ENCODE results near the gene SWAP70. TPM values are rescaled to one million over a fixed set of nuclear protein-coding genes. Genes with fewer than 3 reads are reported as not detected.

The SWAP70 gene
- total and polyA plus RNA-seq, 2 of the 13 experiments (the other 11 are each of a cell fraction or from before 2014, with no cell fraction given): 4.6 to 8.7 TPM

- Histone ChIP-seq H2AFZ (ENCODE audit: low read length) (no peak overlapping the region), H4K20me1 (ENCODE audit: insufficient read depth, low read length) (no peaks in the 10 kb centered on the region), H3K4me3 (replicated peaks in 1 of 3; ENCODE audit: insufficient read depth in 1 of 3, low read depth in 2 of 3, low read length in 3 of 3) (no peak overlapping the region), H3K27me3 (ENCODE audit: control insufficient read depth in 1 of 2, insufficient read depth in 2 of 2, low read length in 2 of 2) (no peaks in the 10 kb centered on the region; a peak in 1 of 5 replicates), H3K27ac (ENCODE audit: extremely low read length, insufficient read depth, low read length) (no peak overlapping the region), H3K4me2 (ENCODE audit: low read depth, low read length) (no peak overlapping the region), H3K9ac (ENCODE audit: insufficient read depth, low read depth, low read length) (no peak overlapping the region), H3K79me2 (ENCODE audit: insufficient read depth, low read length) (no peaks in the 10 kb centered on the region), H3K9me3 (ENCODE audit: low read length) (no peaks in the 10 kb centered on the region), H3K4me1 (ENCODE audit: insufficient read depth, low read length) (no peaks in the 10 kb centered on the region), H3K36me3 (replicated peaks in 1 of 2; ENCODE audit: control insufficient read depth in 1 of 2, insufficient read depth in 2 of 2, low read length in 2 of 2) (peaks cover 18 to 60% of the 10 kb centered on the region in 2 experiments; a peak in 4 of 5 replicates)
- POLR2A ChIA-PET: interaction anchor here (1.2 kb wide), 1 partner anchor 19 kb away, joined by 3 read pairs; no protein-coding TSS in a partner anchor
- in situ Hi-C loops (cut with HindIII; ENCODE audit: extremely low pct_ligation_motif_present, low pct_unique_long_range_greater_than_20kb): no loop called here
- intact Hi-C loops (cut with micrococcal nuclease; ENCODE audit: unreplicated experiment): no loop called here
- TF ChIP-seq POLR2AphosphoS5 (IDR thresholded peaks at IDR 0.05; ENCODE audit: low read depth, low read length) (no peak), KDM5B (CRISPR knock-in tag; IDR thresholded peaks at IDR 0.05; ENCODE audit: borderline replicate concordance) (no peak), ZNF510 (CRISPR knock-in tag; IDR thresholded peaks at IDR 0.05; ENCODE audit: low read depth) (no peak), SNAPC2 (CRISPR knock-in tag; IDR thresholded peaks at IDR 0.05) (no peak), ZBTB21 (CRISPR knock-in tag; IDR thresholded peaks at IDR 0.05) (no peak), ZBTB44 (CRISPR knock-in tag; IDR thresholded peaks at IDR 0.05) (no peak)
- 76% methylated on average over 2 of the region's 2 CpGs for WGBS (ENCODE audit: low lambda C conversion rate)
- DNase-seq (ENCODE audit: low spot score): no peak
- no peak for FAIRE-seq
- BruUV-seq (replicated peaks): no TSS peak
- no peak for ATAC-seq
- CTCF ChIA-PET (ENCODE audit: low intra/inter-chr PET ratio, low total read pairs): no interaction called here
Measured at GRCh38 chr11:9783986-9784385, 120.1 kb downstream of the SWAP70 start.

GRCh38 chr11:9784602-9785315 lies 120.9 kb downstream of the SWAP70 start:
- no peaks in the 10 kb centered on the region for H3K9me3 ChIP-seq (ENCODE audit: low read length)
- no peak overlapping the region for H3K4me2 ChIP-seq (ENCODE audit: low read depth, low read length)
- no peaks in the 10 kb centered on the region for H3K4me1 ChIP-seq (ENCODE audit: insufficient read depth, low read length)
- no peak overlapping the region for H3K27ac ChIP-seq (ENCODE audit: extremely low read length, insufficient read depth, low read length)
- H4K20me1 ChIP-seq (ENCODE audit: insufficient read depth, low read length): no peaks in the 10 kb centered on the region
- FAIRE-seq (no peak), ATAC-seq (no peak), DNase-seq (ENCODE audit: low spot score) (no peak)
- WGBS (ENCODE audit: low lambda C conversion rate): 94% methylated on average over 6 of the region's 6 CpGs
- H3K79me2 ChIP-seq (ENCODE audit: insufficient read depth, low read length): no peaks in the 10 kb centered on the region
- H2AFZ ChIP-seq (ENCODE audit: low read length): no peak overlapping the region
- ChIA-PET CTCF (ENCODE audit: low intra/inter-chr PET ratio, low total read pairs) (no interaction called here), POLR2A (no interaction called here)
- in situ Hi-C loops (cut with HindIII; ENCODE audit: extremely low pct_ligation_motif_present, low pct_unique_long_range_greater_than_20kb): no loop called here
- H3K4me3 ChIP-seq (replicated peaks in 1 of 3; ENCODE audit: insufficient read depth in 1 of 3, low read depth in 2 of 3, low read length in 3 of 3): no peak overlapping the region
- intact Hi-C loops (cut with micrococcal nuclease; ENCODE audit: unreplicated experiment): no loop called here
- peaks cover 20 to 61% of the 10 kb centered on the region in 2 experiments; a peak in 4 of 5 replicates for H3K36me3 ChIP-seq (replicated peaks in 1 of 2; ENCODE audit: control insufficient read depth in 1 of 2, insufficient read depth in 2 of 2, low read length in 2 of 2)
- H3K27me3 ChIP-seq (ENCODE audit: control insufficient read depth in 1 of 2, insufficient read depth in 2 of 2, low read length in 2 of 2): no peaks in the 10 kb centered on the region; a peak in 1 of 5 replicates
- no TSS peak for BruUV-seq (replicated peaks)
- no peak overlapping the region for H3K9ac ChIP-seq (ENCODE audit: insufficient read depth, low read depth, low read length)
- TF ChIP-seq RBM22 (optimal IDR thresholded peaks at IDR 0.05; ENCODE audit: low read length): no peak
- TF ChIP-seq ZNF101 (CRISPR knock-in tag; IDR thresholded peaks at IDR 0.05; ENCODE audit: borderline replicate concordance, low read depth): no peak
- TF ChIP-seq CHCHD3 (CRISPR knock-in tag; IDR thresholded peaks at IDR 0.05): no peak
- TF ChIP-seq ZBTB1 (CRISPR knock-in tag; IDR thresholded peaks at IDR 0.05; ENCODE audit: borderline replicate concordance): no peak
- TF ChIP-seq ZNF326 (CRISPR knock-in tag; IDR thresholded peaks at IDR 0.05; ENCODE audit: borderline replicate concordance): no peak
- no peak for TF ChIP-seq HNF1A (IDR thresholded peaks at IDR 0.05; ENCODE audit: low read depth)
- TF ChIP-seq HNF1A (CRISPR knock-in tag; IDR thresholded peaks at IDR 0.05; ENCODE audit: borderline replicate concordance): no peak
